GM19240 (cell line): ENCODE data around the gene DCLK2.

ENCODE experiments used
- DNase-seq: peaks from one replicate; pipeline ENCODE4 v3.0.0; 2011; ENCODE audit warnings: low spot score; ENCODE audit not compliant: insufficient read length

The DCLK2 gene

GRCh38 chr4:150117094-150117493 lies 38.8 kb downstream of the DCLK2 start:
- DNase-seq: no peak

- DNase-seq: no peak
Measured at GRCh38 chr4:150117629-150118028, 39.4 kb downstream of the DCLK2 start.

DNA sequence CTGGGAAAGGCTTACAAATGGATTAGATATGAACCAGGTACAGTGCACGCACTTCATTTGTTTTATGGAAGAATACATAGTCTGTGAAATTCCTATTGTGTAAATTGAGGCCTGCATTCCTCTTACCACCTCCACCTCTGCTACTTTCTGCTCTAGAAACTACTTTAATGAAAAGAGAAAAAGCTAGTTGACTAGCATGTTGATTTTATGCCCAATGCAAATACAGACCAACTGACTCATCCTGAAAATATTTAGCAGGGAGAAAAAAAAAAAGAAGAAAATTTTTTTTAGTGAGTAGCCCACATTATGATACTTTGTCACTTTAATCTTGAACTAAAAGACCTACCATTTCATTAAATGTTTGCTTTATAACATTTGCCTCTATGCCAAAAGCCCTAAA lies 41.2 kb downstream of the DCLK2 start:
- DNase-seq: no peak

DNA sequence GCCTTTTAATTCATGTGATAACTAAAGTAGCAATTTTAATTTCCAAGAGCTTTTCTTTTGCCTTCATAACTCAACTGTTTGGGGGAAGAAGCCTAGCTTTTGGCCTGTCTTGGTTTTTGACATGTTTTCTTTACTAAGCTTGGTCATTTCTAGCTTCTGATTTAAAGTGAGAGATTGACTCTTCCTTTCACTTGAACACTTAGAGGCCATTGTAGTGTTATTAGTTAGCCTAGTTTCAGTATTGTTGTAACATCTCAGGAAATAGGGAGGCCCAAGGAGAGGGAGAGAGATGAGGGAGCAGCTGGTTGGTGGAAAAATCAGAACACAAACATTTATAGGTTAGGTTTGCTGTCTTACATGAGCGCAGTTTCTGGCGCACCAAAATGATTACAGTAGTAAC lies 44.8 kb downstream of the DCLK2 start:
- DNase-seq: no peak

DNA sequence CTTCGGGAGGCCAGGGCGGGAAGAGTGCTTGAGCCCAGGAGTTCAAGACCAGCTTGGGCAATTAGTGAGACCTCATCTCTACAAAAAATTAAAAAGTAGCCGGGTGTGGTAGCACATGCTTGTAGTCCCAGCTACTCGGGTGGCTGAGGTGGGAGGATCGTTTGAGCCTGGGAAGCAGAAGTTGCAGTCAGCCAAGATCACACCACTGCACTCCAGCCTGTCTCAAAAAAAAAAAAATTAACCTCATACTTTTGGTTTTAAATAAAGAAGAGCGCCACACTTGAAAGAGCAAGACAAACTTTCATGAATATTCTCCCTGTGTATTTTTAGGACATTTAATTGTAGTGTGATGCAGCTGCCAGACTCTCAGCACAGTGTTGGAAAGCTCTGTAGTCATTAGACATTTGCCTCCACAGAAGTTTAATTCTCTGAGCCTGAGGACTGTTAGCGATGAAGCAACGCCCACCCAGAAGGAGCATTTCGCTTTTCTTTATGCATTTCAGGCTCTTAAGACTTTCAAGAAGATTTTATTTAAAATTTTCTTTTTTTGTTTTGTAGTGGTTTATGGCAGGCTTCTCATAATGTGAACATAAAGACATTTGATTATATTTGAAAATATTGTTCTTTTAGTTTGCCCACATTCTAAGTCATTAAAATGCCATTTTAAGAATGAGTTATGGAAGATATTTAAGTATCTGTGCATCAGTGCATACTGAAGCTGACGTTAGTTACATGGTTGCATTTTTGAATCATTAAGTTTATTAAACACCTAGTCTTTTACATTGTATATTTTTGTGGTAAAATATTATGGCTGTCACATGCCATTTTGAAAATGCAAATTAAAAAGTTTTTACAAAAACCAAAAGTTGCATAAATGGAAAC lies 45.8 kb downstream of the DCLK2 start:
- no peak for DNase-seq

DNA sequence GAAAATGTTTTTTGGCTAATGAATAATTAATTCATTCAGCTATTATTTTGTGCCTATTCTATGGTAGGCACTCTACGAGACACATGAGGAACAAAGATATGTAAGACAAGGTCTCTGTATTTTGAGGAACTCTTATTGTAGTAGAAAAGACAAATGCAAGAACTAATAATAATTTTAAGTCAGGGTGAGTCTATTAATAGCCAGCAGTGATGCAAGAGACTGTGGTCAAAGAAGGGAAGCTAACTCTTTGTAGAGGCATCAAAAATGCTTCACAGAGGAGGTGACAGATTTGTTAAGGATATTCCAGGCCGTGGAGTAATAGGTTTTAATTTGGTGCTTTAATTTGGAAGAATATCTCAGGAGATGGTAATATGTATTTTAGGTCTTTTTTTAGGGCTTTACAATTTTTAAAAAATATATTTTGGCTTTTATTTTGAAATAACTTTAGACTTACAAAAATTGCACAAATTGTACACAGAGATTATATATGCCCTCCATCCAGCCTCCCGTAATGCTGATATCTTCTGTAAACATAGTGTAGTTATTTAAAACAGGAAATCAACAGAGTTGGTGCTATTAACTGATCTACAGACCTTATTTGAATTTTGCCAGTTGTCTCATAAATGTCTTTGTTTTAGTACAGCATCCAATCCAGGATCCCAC lies 48.1 kb downstream of the DCLK2 start:
- DNase-seq: no peak

DNA sequence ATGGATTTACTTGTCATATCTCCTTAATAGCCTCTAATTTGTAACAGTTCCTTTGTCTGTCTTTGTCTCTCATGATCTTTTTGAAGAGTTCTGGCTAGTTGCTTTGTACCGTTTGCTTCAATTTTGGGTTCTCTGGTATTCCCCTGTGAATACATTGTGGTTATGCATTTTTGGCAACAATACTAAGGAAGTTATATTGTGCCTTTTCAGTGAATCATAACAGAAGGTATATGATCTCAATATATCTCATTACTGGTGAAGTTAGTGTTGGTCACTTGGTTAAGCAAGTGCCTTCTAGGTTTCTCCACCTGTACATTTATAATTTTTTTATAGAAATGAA lies 48.6 kb downstream of the DCLK2 start:
- DNase-seq: no peak

DNA sequence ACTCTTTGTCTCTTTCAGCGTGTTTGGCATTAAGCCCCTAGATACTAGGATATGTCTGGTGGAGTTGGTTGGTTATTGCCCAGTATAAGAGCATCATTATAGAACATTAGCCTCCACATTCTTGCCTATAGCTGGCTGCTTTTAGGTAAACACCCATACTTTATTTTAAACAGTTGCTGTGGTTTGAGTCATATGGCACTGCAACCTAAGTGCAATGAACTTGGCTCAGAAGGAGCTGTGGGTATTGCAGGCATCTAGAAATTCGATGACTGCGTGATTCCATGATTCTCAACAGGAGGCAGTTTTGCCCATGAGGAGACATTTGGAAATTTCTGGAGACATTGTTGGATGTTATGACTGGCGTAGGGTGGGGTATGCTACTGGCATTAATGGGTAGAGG lies 49.5 kb downstream of the DCLK2 start:
- DNase-seq: no peak

DNA sequence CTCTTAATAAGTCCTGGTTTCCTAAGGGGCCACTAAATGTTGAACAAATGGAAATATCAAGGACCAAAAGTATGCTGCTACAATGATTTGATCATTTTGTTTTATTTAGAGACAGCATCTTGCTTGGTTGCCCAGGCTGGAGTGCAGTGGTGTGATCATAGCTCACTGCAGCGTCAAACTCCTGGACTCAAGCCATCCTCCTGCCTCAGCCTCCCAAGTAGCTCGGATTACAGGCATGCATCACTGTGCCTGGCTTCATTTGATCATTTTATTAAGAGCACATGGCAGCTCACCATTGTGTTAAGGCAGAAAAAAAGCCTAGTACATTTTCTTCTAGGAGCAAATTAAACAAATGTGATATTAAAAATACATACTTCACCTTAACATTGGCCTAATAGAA lies 52.7 kb downstream of the DCLK2 start:
- DNase-seq: no peak

DNA sequence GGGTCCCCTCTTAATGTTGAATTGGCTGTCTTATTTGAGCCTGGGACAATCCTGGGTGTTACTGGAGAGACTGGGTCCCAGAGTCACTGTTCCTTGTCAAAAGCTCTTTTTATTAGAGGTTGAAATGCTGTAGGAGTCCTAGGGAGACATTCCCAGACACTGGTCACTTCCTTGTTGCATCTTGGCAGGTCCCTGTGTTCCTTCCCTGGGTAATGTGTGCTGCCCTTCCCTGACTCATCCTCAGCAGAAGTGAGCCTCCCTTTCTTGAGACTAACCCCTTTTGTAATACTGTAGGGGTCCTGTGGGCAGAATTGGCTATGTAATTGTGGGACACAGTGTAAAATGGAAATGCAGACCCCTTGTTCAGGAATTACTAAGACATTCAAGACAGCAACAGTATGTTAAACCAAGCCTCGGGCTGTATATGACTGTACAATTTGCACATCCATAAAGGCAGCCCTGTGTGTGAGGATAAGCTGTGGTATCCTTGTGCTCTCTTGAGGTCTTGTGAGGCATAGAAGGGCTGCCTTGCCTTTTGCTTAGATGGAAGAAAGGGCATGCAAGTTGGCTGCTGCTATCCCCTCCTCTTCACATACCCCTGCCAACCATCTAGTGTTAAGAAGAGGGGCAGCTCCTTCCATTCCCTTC lies 53.5 kb downstream of the DCLK2 start:
- no peak for DNase-seq

GRCh38 chr4:150133605-150134004 lies 55.4 kb downstream of the DCLK2 start:
- DNase-seq: no peak

DNA sequence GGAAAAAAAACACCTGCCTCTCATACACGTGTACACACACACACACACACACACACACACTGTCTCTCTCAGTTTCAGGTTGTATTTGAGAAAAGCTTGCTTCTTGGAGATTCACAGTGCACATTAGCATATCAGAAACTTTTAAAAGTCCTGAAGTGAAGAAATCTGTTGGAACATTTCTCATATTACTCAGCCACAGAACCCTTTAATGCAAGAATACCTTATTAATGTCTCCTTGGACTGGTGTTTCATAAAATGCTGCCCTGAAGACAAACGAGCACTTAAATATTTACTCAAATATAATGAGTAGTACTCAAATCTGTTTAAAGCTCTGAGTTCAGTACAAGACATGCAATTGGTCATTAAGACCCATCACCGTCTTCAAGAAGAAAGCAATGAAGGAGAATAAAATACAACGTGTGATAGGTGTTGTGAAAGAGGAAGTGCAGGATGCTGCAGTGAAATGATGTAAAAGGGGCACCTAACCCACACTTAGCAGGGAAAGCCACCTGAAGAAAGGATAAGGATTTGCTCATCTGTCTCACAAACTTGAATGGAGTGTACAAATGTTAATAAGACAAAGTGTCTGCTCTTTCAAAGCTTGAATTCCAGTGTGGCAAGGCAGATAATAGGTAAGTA lies 57.0 kb downstream of the DCLK2 start:
- DNase-seq: no peak

- DNase-seq: no peak
Measured at GRCh38 chr4:150136036-150136435, 57.8 kb downstream of the DCLK2 start.

DNA sequence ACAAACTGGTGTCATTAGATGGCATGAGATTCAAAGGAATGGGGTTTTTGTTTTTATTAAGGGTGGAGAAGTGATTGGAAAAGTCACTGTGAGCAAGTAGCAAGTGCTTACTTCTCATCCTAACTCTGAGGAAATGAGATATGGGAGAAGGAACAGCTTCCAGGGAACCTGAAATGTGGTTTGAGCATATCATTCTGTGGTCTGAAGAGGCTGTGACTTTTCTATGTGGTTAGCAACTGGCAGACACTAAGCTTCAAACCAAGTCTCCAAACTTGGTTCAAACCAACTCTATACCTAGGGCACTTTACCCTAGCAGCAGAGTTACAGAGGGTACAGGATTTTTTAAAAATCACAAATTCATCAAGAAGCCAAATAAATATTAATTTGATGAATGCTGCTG lies 58.2 kb downstream of the DCLK2 start:
- DNase-seq: no peak

- no peak for DNase-seq
Measured at GRCh38 chr4:150139297-150139865, 61.1 kb downstream of the DCLK2 start.

DNA sequence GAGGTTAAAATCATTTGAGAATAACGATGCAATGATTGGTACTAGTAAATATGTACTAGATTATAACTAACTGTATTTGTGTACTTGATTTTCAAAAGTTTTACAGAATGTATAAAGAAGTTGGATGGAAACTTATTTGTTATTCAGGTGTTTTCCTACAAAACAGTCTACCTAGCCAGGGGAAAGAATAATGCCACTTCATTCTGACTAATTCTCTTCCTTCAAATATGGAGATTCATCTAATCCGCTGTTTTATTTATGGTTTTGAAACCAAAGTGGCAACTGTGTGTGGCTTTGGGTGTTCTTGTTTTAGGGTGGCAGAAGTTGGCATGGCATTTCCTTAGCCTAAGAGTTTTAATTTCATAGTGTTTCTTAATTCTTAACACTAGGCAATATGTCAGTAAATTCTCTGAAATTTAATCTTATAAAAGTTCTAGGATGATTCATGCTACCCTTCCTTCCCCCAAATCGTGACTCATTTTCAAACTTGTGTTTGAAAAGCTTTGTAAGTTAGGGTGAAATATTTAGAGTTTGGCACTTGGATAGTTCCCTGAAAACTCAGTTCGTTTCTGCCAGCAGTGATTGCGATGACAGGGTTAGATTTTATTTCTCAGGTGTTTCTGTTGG lies 62.6 kb downstream of the DCLK2 start:
- DNase-seq: no peak

- no peak for DNase-seq
Measured at GRCh38 chr4:150141756-150142155, 63.5 kb downstream of the DCLK2 start.

DNA sequence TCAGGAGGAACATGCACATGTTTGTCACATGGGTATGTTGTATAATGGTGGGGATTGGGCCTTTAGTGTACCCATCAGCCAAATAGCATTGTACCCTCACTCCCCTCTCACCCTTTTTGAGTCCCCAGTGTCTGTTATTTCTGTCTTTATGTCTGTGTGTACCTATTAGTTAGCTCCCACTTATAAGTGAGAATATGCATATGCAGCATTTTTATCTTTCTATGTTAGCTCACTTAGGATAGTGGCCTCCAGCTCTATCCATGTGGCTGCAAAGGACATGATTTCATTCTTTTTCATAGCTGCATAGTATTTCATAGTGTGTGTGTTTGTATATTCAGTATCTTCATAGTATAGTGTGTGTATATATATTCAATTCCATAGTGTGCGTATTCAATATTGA lies 64.6 kb downstream of the DCLK2 start:
- no peak for DNase-seq

DNA sequence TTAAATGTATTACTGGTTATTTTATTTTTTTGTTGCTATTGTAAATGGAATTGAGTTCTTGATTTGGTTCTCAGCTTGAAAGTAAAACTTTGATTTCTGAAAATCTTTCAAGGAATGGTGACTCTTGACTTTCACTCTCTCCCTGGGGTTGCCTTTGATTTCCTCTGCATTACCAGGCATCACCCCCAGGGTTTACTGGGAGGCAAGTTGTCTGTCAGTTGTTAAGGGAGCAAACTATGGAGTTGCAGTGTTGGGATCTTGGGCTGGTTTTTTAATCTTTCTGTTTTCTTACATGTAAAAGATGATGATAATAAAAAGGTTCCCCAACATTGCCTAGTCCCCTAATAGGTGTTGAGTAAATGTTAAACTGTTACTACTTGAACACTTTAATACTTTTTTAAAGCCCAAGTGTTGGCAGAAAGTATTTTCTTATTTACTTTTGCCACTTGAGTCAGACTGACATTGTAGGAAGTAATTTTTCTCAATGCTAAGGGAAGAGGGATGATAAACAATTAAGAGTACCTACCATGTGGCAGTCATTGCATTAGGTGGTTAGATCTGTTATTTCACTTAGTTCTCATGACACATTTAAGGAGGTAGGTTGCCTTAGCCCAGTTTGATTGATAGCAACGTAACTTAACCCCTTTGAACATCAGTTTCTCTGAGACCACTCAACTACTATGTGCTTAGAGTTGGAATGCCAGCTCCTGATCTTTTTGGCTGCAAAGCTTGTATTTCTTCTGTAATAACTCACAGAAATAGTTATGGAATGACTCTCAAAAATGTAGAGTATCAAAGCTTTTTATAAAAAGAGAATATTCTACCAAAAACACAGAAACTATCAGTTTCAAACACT lies 67.1 kb downstream of the DCLK2 start:
- DNase-seq: no peak

DNA sequence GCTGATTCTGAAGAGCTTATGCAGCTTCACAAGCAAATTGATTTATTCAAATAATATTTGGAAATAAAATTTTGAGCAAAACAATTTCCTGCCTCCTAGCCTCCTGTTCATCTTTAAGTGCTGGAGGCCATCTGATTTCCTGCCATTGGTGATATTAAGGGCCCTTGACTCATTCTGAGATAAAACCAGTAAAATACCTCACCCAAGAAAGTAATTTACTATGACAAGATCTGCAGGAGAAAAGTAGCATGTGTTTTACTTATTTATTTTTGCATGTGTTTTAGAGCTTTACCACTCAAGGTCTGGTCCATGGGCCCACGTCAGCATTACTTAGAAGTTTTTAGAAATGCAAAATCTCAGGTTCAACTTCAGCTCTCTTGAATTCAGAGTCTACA lies 67.7 kb downstream of the DCLK2 start:
- DNase-seq: no peak
